ENCODE measurements around the gene ZNF280C. TPM values are rescaled to one million over a fixed set of nuclear protein-coding genes. Genes with fewer than 3 reads are reported as not detected.

The ZNF280C gene
- total and polyA plus RNA-seq, 2 of the 13 experiments (the other 11 are each of a cell fraction or from before 2014, with no cell fraction given): 3.0 to 3.3 TPM

- DNase-seq (ENCODE audit: low spot score) (no peak), FAIRE-seq (no peak), ATAC-seq (no peak)
- Histone ChIP-seq H3K79me2 (ENCODE audit: insufficient read depth, low read length) (no peaks in the 10 kb centered on the region), H3K36me3 (replicated peaks in 1 of 2; ENCODE audit: control insufficient read depth in 1 of 2, insufficient read depth in 2 of 2, low read length in 2 of 2) (no peaks in the 10 kb centered on the region), H3K9me3 (ENCODE audit: low read length) (no peaks in the 10 kb centered on the region), H3K4me3 (replicated peaks in 1 of 3; ENCODE audit: insufficient read depth in 1 of 3, low read depth in 2 of 3, low read length in 3 of 3) (no peak overlapping the region), H3K4me1 (ENCODE audit: insufficient read depth, low read length) (peaks cover 6% of the 10 kb centered on the region; the same call in 1 of the 2 replicates), H3K27ac (ENCODE audit: extremely low read length, insufficient read depth, low read length) (no peak overlapping the region), H3K9ac (ENCODE audit: insufficient read depth, low read depth, low read length) (no peak overlapping the region), H2AFZ (ENCODE audit: low read length) (no peak overlapping the region), H3K4me2 (ENCODE audit: low read depth, low read length) (no peak overlapping the region), H3K27me3 (ENCODE audit: control insufficient read depth in 1 of 2, insufficient read depth in 2 of 2, low read length in 2 of 2) (peaks cover 0 to 4% of the 10 kb centered on the region in 2 experiments; a peak in 2 of 5 replicates), H4K20me1 (ENCODE audit: insufficient read depth, low read length) (no peaks in the 10 kb centered on the region)
- CTCF ChIA-PET (ENCODE audit: low intra/inter-chr PET ratio, low total read pairs): no interaction called here
- intact Hi-C loops (cut with micrococcal nuclease; ENCODE audit: unreplicated experiment): no loop called here
- POLR2A ChIA-PET: interaction anchor here (2.7 kb wide), 1 partner anchor 9 kb away, joined by 9 read pairs; the partner anchor contains the start of gene AIFM1
- WGBS (ENCODE audit: low lambda C conversion rate): 45% methylated on average over 2 of the region's 2 CpGs
- BruUV-seq (replicated peaks): no TSS peak
- in situ Hi-C loops (cut with HindIII; ENCODE audit: extremely low pct_ligation_motif_present, low pct_unique_long_range_greater_than_20kb): no loop called here
- TF ChIP-seq ZNF333 (CRISPR knock-in tag; IDR thresholded peaks at IDR 0.05; ENCODE audit: borderline replicate concordance): no peak
- TF ChIP-seq, protein P1, sequence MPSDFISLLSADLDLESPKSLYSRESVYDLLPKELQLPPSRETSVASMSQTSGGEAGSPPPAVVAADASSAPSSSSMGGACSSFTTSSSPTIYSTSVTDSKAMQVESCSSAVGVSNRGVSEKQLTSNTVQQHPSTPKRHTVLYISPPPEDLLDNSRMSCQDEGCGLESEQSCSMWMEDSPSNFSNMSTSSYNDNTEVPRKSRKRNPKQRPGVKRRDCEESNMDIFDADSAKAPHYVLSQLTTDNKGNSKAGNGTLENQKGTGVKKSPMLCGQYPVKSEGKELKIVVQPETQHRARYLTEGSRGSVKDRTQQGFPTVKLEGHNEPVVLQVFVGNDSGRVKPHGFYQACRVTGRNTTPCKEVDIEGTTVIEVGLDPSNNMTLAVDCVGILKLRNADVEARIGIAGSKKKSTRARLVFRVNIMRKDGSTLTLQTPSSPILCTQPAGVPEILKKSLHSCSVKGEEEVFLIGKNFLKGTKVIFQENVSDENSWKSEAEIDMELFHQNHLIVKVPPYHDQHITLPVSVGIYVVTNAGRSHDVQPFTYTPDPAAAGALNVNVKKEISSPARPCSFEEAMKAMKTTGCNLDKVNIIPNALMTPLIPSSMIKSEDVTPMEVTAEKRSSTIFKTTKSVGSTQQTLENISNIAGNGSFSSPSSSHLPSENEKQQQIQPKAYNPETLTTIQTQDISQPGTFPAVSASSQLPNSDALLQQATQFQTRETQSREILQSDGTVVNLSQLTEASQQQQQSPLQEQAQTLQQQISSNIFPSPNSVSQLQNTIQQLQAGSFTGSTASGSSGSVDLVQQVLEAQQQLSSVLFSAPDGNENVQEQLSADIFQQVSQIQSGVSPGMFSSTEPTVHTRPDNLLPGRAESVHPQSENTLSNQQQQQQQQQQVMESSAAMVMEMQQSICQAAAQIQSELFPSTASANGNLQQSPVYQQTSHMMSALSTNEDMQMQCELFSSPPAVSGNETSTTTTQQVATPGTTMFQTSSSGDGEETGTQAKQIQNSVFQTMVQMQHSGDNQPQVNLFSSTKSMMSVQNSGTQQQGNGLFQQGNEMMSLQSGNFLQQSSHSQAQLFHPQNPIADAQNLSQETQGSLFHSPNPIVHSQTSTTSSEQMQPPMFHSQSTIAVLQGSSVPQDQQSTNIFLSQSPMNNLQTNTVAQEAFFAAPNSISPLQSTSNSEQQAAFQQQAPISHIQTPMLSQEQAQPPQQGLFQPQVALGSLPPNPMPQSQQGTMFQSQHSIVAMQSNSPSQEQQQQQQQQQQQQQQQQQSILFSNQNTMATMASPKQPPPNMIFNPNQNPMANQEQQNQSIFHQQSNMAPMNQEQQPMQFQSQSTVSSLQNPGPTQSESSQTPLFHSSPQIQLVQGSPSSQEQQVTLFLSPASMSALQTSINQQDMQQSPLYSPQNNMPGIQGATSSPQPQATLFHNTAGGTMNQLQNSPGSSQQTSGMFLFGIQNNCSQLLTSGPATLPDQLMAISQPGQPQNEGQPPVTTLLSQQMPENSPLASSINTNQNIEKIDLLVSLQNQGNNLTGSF (CRISPR knock-in tag; IDR thresholded peaks at IDR 0.05): no peak
- no peak for TF ChIP-seq ZNF446 (CRISPR knock-in tag; IDR thresholded peaks at IDR 0.05)
- TF ChIP-seq NFIC (IDR thresholded peaks at IDR 0.05; ENCODE audit: low read length): no peak
- no peak for TF ChIP-seq CHD4 (IDR thresholded peaks at IDR 0.05; ENCODE audit: borderline replicate concordance, low read length)
- TF ChIP-seq YEATS4 (CRISPR knock-in tag; IDR thresholded peaks at IDR 0.05; ENCODE audit: borderline replicate concordance): no peak
- no peak for TF ChIP-seq CHCHD3 (CRISPR knock-in tag; IDR thresholded peaks at IDR 0.05)
- no peak for TF ChIP-seq ZNF781 (CRISPR knock-in tag; IDR thresholded peaks at IDR 0.05; ENCODE audit: borderline replicate concordance, not compliant biosample characterization)
- no peak for TF ChIP-seq POLR2G (IDR thresholded peaks at IDR 0.05; ENCODE audit: low read depth, low read length)
- no peak for TF ChIP-seq EP300 (IDR thresholded peaks at IDR 0.05; ENCODE audit: low read depth in 2 of 2, low read length in 2 of 2)
- no peak for TF ChIP-seq EP300 (CRISPR knock-in tag; IDR thresholded peaks at IDR 0.05; ENCODE audit: borderline replicate concordance)
- no peak for TF ChIP-seq PRDM15 (CRISPR knock-in tag; IDR thresholded peaks at IDR 0.05)
- no peak for TF ChIP-seq ARNTL (CRISPR knock-in tag; IDR thresholded peaks at IDR 0.05)
Observed at GRCh38 chrX:130174937-130175336, 93.8 kb downstream of the ZNF280C start.
